Astrocyte of the cerebellum (primary cell): ENCODE data around the gene UBXN7.
A peak's percentile ranks its signal among the peaks of the same experiment; 100 is the strongest.
"Not testable (repeated sequence)": the region's sequence is repeated elsewhere in the genome, so short reads cannot be mapped to it uniquely, and the experiment has no call there.

Source experiments
- DNase-seq: peaks from one replicate; pipeline ENCODE4 v3.0.0-alpha.2; 2011; ENCODE audit warnings: low read depth
- H3K4me3 ChIP-seq: 2 replicates; pipeline ENCODE4 v1.5.1; 2011; ENCODE audit warnings: mild to moderate bottlenecking, low read depth, low read length, moderate library complexity
- CTCF ChIP-seq: IDR thresholded peaks from 2 replicates; pipeline ENCODE4 v1.5.1; 2012; ENCODE audit warnings: low read length, low read depth, moderate library complexity, mild to moderate bottlenecking; ENCODE audit errors: missing control alignments
- in situ Hi-C: cut with HindIII; loops from 2 replicates; pipeline ENCODE4 v1.10.0; 2017; ENCODE audit warnings: low sequenced_read_pairs

Gene UBXN7

DNA sequence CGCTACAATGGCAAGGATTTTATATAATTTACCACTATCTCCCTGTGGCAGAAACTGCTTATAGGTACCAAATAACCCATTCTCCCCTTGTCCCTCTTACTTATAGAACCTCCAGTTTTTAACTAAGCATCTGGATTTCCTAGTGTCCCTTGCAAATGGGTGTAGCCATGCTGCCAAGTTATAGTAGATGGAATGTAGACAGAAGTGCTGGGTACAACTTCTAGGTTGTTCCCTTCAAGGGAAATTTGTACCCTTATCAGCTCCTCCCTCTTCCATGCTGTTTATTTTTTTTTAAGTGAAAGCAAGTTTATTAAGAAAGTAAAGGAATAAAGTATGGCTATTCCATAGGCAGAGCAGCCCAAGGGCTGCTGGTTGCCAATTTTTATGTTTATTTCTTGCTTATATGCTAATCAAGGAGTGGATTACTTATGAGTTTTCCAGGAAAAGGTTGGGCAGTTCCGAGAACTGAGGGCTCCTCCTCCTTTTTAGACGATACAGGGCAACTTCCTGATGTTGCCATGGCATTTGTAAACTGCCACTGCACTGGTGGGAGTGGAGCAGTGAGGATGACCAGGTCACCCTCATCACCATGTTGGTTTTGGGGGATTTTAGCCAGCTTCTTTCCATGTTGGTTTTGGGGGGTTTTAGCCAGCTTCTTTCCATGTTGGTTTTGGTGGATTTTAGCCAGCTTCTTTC is 53.9 kb downstream of the UBXN7 start:
- no peak for TF ChIP-seq CTCF
- in situ Hi-C loops, result no loop called here
- H3K4me3 ChIP-seq, result no peak overlapping the region
- DNase-seq, result no peak

- TF ChIP-seq CTCF, result no peak
- in situ Hi-C loops, result no loop called here
- H3K4me3 ChIP-seq, result no peak overlapping the region
- no peak for DNase-seq
Measured at GRCh38 chr3:196377321-196377720, 54.9 kb downstream of the UBXN7 start.

GRCh38 chr3:196365736-196366135 is 66.5 kb downstream of the UBXN7 start:
- no peak for TF ChIP-seq CTCF

DNA sequence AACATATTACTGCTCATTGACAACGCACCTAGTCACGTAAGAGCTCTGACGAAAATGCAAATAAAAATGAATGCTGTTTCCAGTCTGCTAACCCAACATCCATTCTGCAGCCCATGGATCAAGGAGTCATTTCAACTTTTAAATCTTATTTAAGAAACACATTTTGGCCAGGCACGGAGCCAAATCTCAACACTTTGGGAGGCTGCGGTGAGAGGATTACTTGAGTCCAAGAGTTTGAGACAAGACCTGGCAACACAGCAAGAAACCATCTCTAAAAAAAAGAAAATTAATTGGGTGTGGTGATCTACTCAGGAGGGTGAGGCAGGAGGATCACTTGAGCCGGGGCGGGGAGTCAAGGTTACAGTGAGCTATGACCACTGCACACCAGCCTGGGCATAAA is 71.6 kb downstream of the UBXN7 start:
- peak; percentile 42 for DNase-seq
- no peak overlapping the region for H3K4me3 ChIP-seq
- in situ Hi-C loops, result no loop called here
- TF ChIP-seq CTCF, result no peak

More at GRCh38 chr3:196365736-196366135, 66.5 kb downstream of the UBXN7 start:
- in situ Hi-C loops, result no loop called here
- no peak overlapping the region for H3K4me3 ChIP-seq
- no peak for DNase-seq

GRCh38 chr3:196358540-196358939 is 73.7 kb downstream of the UBXN7 start:
- H3K4me3 ChIP-seq, in situ Hi-C loops, DNase-seq: not testable (repeated sequence)

DNA sequence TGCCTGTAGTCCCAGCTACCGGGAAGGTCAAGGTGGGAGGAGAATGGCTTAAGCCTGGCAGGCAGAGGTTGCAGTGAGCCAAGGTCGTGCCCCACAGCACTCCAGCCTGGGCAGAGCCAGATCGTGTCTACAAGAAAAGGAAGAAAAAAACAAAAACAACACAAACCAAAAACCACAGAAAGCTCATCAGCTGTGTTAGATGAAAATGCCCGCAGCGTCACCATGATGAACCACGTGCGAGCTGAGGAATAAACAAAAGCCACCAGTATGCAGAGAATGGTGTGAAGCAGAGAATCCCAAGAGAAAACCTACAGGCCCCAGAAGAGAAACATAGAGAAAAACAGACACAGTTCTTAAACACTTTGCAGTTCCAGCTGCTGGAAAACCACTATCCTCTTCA is 74.3 kb downstream of the UBXN7 start:
- in situ Hi-C loops, result no loop called here
- TF ChIP-seq CTCF, result no peak
- no peak overlapping the region for H3K4me3 ChIP-seq
- DNase-seq, result no peak

DNA sequence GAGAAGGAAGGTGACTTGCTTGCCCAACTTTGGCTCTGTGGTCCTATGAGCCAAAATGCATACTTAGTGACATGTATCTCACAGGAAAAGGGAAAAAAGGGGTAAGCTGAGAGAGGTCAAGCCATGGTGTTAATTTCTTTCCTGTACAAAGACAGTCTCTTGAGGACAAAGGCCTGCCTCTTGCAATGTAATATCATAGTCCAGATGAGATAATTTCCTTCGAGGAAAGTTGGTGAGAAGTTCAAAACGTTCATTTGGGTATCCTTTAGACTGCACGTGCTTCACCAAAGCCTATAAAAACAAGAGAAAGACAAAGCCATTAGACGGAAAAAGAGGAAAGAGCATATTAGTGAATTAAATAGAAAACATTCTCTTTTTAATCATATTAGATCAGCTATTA is 75.7 kb downstream of the UBXN7 start:
- no peak for TF ChIP-seq CTCF
- in situ Hi-C loops, result no loop called here
- no peak overlapping the region for H3K4me3 ChIP-seq
- DNase-seq, result no peak
